Astrocyte of the hippocampus (primary cell): ENCODE measurements around the gene SEPTIN10.
"Not testable (repeated sequence)": the region's sequence is repeated elsewhere in the genome, so short reads cannot be mapped to it uniquely, and the experiment has no call there.

ENCODE experiments used
- DNase-seq: peaks from one replicate; pipeline ENCODE4 v3.0.0; 2011; ENCODE audit warnings: low read depth, low spot score

Gene SEPTIN10

DNA sequence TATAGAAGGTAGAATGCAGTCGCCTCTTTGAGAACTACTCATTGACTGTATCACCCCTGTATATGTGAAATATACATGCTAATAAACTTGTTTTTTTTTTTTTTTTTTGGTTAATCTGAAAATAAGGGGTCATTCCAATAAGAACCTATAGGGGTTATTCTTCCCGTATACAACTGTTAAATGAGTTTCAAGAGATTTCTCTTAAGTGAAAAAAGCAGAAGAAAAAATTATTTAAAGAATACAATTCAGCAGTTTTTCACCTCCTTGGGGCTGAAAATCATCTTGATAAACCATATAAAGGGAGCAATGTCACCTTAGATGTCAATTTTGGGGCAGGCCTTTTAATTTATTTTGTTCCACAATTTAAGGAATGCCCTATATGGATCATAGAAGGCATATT is 66.5 kb downstream of the SEPTIN10 start:
- DNase-seq = no peak

DNA sequence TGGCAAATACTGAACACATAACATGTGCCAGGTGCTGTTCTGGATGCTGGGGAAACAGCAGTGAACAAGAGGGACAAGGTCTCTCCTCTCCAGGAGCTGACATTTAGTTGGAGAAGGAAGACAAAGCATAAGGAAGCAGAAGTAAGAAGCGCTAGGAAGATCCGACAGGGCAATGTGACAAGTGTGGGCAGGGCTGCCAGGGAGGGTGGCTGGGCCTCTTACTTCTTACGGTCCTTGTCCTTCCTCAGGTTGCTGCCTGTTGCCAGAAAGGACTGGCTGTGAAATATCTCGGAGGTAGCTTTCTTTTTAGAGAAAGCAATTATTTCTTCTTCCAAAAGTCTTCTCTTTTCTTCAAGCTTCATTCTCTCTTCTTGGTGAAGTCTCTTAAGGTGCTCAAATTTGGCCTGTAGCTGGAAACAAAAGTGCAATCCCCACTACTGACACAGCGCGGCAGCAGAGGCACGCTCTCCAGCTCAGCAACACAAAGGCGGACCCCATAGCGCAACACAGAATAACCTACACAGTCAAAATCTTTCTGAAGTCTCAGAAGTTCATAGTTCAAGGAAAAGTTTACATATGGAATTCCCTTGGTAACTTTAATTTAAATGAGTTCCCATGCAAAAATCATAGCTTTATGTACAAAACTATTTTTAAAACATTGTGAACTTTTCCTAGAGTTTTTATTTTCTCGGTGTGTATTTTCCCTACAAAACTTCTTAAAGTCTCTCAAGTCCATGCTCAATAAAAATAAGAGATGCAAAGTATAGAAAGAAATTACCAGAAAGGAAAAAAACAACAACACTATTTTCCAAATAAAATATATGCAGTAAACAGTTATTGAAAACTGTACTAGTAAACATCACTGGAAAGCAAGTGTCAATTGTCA is 67.7 kb downstream of the SEPTIN10 start:
- peak; percentile 84 for DNase-seq

- no peak for DNase-seq
Measured at GRCh38 chr2:109542384-109542783, 71.4 kb downstream of the SEPTIN10 start.

- DNase-seq = no peak
Measured at GRCh38 chr2:109538546-109538945, 75.2 kb downstream of the SEPTIN10 start.

GRCh38 chr2:109537565-109538222 is 76.1 kb downstream of the SEPTIN10 start:
- DNase-seq = no peak

- DNase-seq = not testable (repeated sequence)
Measured at GRCh38 chr2:109536556-109536955, 77.2 kb downstream of the SEPTIN10 start.

GRCh38 chr2:109535217-109535946 is 78.4 kb downstream of the SEPTIN10 start:
- no peak for DNase-seq

- DNase-seq = no peak
Measured at GRCh38 chr2:109533823-109534222, 79.9 kb downstream of the SEPTIN10 start.

DNA sequence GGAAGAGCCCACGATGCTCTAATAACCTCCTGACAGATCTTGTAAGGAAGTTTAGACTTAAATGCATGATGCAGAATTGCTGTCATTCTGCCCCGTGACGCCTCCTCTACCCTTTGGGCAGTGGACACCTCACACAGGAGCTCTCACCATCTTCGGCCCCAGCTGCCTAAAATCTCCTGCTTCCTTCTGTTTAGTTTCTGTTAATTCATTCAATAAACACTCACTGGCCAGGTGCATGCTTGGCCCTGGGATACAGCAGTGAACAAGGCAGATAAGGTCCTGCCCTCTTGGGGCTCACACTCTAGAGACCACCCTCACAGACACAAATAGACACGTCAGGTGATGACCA is 81.1 kb downstream of the SEPTIN10 start:
- DNase-seq = no peak

DNA sequence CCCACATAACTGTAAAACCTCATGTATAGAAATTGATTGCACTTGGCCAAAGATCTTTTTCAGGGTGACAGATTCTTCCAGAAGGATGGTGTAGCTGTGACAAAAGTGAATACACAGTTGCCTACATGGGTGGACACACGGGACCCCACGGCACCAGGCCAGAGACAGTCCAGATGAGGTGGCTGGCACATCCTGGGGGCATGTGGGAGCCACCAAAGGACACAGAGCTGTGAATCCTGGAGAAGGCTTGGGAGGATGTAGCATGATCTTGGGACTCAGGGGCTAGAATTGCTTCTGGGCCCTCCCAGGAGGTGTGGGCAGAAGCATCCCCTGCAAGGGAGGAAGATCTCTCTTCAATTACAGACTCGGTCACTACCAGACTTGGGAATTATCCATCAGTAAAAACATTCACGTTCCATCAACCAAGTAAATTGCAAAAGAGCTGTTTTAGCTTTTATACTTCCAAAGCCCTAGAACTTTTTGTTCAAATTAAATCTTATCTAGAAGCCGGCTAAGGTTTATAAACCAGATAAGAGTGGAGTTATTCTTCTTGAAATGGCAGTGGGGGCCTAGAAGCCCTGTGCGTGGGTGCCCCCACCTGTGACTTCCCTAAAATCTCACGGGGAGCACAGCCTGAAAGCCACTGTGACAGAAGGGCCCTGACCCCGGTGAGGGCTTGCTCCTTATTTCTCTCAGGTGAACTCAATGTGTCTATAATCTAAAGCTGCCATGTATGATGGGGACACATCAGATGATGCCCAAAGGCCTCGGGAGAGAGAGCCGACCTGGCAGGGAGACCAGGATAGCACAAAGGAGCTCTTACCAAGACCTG is 81.7 kb downstream of the SEPTIN10 start:
- no peak for DNase-seq

- no peak for DNase-seq
Measured at GRCh38 chr2:109531221-109531620, 82.5 kb downstream of the SEPTIN10 start.

DNA sequence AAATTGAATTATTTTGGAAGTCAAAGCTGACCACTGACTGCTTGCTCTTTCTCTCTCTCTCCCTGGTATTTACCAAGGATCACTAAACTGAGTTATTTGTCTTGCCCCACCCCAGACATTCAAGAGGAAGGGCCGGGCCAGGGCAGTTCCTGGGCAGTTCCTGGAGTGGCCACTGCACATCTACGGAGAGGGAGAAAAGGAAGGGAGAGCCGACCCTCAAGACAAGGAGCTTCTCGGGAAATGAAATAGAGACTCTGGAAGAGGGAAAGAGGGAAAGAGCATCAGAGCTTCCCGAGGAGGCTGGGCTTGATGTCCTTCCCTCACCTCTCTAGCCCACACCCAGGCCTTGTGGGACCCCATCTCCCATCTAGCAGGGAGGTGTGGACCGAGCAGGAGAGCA is 83.1 kb downstream of the SEPTIN10 start:
- DNase-seq = no peak

DNA sequence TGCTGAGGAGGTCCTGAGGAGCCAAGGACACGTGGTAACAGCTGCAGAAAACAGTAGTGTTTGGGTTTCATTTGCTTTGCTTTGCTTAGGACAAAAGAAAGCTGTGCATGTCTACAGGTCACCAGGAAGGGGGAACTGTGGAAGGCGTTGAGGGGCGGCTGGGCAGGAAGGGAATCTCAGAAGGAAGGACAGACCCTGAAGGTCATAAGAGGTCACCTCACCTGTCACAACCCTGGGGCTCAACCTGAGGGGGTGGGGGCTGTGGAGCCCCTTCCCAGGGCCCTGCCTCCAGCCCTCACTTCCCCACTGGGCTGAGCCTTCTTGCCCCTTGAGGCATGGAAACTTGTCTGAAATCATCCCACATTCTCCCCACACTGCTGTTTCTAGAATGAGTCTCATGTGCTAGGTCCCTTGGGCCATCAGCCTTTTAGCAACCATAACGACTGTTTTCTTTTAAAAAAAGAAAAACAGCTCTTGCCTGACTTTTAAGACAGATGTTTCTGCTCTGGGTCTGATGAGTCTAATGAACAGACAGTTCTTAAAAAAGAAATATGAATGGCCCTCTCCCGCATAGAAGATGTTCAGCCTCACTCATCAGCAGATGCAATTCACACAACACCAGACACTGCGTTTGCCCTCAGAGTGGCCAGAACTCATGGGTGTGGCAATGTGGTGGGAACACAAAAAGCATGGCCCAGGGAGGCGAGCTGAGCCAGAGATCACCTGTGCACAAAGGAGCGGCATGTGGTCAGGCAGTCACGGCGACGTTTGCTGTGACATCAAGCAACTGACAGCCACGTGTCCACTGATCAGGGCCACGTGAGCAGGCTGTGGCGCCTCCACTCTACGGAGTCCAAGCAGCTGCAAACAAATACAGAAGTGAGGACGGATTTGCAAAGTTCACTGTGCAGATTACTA is 84.0 kb downstream of the SEPTIN10 start:
- no peak for DNase-seq

GRCh38 chr2:109528811-109529501 is 84.8 kb downstream of the SEPTIN10 start:
- DNase-seq = no peak

- DNase-seq = no peak
Measured at GRCh38 chr2:109527846-109528705, 85.7 kb downstream of the SEPTIN10 start.

DNA sequence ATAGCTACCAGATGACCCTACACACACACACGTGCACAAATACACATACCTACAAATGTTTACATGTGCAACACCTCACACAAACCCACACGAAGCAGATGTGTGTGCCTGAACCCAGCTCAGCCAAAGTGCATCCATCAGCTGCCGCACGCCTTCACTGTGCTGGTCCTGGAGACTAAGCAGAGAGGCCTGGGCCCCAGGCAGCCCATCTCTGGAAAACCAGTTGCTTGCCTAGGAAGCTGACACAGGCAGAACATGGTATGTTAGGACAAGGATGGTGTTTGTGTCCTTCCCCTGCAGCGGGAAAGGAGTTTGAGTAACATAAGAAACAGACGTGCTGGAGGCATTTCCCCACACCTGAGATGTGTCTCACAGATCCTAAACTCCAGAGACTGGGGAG is 86.7 kb downstream of the SEPTIN10 start:
- no peak for DNase-seq

DNA sequence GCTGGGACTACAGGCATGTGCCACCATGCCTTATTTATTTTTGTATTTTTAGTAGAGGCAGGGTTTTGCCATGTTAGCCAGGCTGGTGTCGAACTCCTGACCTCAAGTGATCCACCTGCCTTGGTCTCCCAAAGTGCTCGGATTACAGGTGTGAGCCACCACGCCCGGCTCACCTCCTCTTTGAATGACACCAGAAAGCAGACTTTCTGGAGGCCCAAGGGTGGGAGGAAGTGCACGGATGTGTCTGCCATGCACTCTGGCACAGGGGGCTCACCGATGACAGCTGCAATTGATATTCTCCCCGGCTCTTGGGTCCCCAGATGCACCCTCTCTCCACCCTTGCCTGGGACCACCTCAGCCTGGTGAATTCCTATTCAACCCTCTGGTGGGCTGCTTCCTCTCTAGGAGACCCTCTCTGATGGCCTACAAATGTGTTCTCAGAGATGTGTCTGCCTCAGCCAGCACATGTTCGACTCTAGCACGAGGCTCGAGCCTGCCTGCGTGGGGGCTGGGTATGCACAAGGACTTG is 87.3 kb downstream of the SEPTIN10 start:
- no peak for DNase-seq

GRCh38 chr2:109525836-109526235 is 87.9 kb downstream of the SEPTIN10 start:
- DNase-seq = no peak
